Esophagus muscularis mucosa (tissue), 4 donors: ENCODE data around the gene RNF157.

Experiments used
- CTCF ChIP-seq, 3 experiments: fragments of 200-600 bp in 2 of 3; fragments of 450-650 bp in 1 of 3; sonication (generic) in 2 of 3; IDR thresholded peaks; one replicate each; pipeline ENCODE4 v1.5.1; 2017 to 2019; ENCODE audit warnings: antibody characterized with exemption in 3 of 3, mild to moderate bottlenecking in 2 of 3, moderate library complexity in 1 of 3
- EP300 ChIP-seq: sonication (generic); formaldehyde crosslinking; IDR thresholded peaks from one replicate; pipeline ENCODE4 v1.6.1; 2017; ENCODE audit warnings: antibody characterized with exemption
- POLR2A ChIP-seq: fragments of 450-650 bp; IDR thresholded peaks from one replicate; pipeline ENCODE4 v1.6.1; 2017; ENCODE audit warnings: antibody characterized with exemption, moderate library complexity, mild to moderate bottlenecking, low read depth
- POLR2AphosphoS5 ChIP-seq, 2 donors: sonication (generic); formaldehyde crosslinking; IDR thresholded peaks; one replicate each; pipeline ENCODE4 v1.6.1; 2017; ENCODE audit warnings: antibody characterized with exemption in 2 of 2

GRCh38 chr17:76155988-76156661, 84.2 kb downstream of the RNF157 start:
- TF ChIP-seq CTCF (IDR thresholded peaks at IDR 0.05) (no peak), POLR2A (no peak), POLR2AphosphoS5 (IDR thresholded peaks at IDR 0.05) (no peak), EP300 (no peak)
